ENCODE measurements around the gene MUS81. TPM values are rescaled to one million over a fixed set of nuclear protein-coding genes. Genes with fewer than 3 reads are reported as not detected.

Gene MUS81
- total and polyA plus RNA-seq, 7 donors, result 33.5 to 61.8 (median 42.9) TPM

DNA sequence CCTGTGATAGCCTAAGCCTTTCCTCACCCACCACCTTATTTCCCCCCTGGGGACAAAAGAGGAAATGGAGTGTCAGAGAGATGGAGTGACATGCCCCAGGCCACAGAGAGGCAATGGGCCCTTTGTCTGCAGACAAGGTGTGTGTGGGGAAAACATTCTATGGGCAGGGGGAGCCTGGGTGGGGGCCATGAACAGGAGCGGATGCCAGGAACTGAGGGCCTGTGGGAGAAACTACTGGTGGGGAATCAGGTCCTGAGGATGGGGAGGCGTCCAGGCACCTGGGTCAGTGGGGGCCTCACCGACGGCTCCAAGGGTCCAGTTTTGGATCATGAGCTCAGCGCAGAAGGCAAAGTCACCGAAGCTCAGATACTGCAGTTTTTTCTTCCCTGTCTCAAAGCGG lies 25.0 kb downstream of the MUS81 start:
- Histone ChIP-seq H3K9me3 (no peaks in the 10 kb centered on the region), H3K27ac (peak overlapping the region in 3 of 4 donors; percentile 20 to 63 (median 52)), H3K36me3 (peaks cover 4 to 45% (median 15%) of the 10 kb centered on the region in 4 donors), H3K4me1 (peaks cover 0 to 43% (median 39%) of the 10 kb centered on the region in 4 donors), H3K27me3 (no peaks in the 10 kb centered on the region), H3K4me3 (no peak overlapping the region)
- DNase-seq, result no peak
- intact Hi-C loops (cut with DNase I), result loop anchor here (5.0 kb wide), 1 partner anchor 117 kb away; the partner anchor contains the start of genes BANF1 and EIF1AD
- TF ChIP-seq POLR2A (IDR thresholded peaks at IDR 0.05), result no peak
- TF ChIP-seq, protein P1, sequence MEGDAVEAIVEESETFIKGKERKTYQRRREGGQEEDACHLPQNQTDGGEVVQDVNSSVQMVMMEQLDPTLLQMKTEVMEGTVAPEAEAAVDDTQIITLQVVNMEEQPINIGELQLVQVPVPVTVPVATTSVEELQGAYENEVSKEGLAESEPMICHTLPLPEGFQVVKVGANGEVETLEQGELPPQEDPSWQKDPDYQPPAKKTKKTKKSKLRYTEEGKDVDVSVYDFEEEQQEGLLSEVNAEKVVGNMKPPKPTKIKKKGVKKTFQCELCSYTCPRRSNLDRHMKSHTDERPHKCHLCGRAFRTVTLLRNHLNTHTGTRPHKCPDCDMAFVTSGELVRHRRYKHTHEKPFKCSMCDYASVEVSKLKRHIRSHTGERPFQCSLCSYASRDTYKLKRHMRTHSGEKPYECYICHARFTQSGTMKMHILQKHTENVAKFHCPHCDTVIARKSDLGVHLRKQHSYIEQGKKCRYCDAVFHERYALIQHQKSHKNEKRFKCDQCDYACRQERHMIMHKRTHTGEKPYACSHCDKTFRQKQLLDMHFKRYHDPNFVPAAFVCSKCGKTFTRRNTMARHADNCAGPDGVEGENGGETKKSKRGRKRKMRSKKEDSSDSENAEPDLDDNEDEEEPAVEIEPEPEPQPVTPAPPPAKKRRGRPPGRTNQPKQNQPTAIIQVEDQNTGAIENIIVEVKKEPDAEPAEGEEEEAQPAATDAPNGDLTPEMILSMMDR (IDR thresholded peaks at IDR 0.05), result no peak
- TF ChIP-seq POLR2AphosphoS5 (IDR thresholded peaks at IDR 0.05), result no peak
- no peak for TF ChIP-seq EP300 (IDR thresholded peaks at IDR 0.05)
- 94 to 97% methylated on average over 7 of the region's 7 CpGs for WGBS, 2 donors

DNA sequence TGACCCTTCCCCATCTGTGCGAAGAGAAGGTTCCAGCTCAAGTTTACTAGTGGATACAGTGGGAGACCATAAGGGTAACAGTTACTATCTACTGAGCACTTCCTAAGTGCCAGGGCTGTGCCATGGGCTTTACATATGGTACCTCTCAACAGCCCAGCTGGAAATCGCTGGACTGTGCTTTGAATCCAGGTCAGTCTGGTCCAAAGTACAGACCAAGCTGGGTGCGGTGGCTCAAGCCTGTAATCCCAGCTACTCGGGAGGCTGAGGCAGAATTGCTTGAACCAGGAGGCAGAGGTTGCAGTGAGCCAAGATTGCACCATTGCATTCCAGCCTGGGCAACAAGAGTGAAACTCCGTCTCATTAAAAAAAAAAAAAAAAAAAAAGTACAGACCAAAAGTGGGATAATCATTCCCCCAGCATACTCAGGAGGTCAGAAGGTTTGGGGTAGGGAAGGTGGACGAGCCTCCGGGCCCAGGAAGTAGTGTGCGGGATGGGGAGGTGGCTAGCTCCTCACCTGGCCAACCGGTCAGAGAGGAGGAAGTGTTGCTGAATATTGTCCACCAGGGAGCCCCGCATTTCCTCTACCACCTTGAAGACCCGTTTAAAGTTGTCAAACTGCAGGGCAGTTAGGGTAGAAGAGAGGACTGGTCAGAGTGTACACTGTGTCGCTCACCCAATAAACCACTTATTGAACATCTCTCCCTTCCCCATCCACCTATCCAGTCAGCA lies 25.7 kb downstream of the MUS81 start:
- intact Hi-C loops (cut with DNase I), result loop anchor here (5.0 kb wide), 1 partner anchor 116 kb away; the partner anchor contains the start of genes BANF1 and EIF1AD

DNA sequence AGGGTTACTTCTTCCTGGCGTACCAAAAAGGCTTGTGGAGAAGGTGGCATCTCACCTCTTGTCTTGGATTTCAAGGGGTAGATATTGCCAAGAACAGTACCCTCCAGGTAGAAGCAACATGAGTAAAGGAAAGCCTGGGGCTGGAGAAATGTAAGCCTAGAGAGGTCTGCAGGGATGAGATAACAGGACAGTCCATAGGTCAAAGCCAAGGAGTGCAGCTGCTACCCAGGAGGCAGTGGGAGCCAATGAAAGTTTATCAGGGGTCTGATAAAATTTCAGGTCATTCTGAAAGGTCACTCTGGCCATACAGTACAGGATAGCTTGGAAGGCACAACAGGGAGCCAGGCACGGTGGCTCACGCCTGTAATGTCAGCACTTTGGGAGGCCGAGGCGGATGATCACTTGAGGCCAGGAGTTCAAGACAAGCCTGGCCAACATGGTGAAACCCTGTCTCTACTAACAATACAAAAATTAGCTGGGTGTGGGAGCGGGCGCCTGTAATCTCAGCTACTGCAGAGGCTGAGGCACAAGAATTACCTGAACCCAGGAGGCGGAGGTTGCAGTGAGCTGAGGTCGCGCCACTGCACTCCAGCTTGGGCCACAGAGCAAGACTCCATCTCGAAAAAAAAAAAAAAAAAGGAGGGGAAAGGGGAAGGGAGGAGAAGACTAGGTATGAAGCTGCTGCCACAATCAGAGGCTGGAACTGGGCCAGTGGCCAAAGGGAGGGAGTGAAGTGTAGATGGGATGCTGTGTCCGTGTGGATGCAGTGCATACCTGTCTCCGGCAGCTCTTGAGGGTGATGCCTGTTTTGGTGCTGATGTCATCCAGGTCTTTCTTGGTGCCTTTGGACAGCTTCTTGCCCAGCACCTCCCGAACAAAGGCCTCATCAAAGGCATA lies 26.8 kb downstream of the MUS81 start:
- H3K36me3 ChIP-seq, result peaks cover 4 to 41% (median 15%) of the 10 kb centered on the region in 4 donors
- H3K27me3 ChIP-seq, result no peaks in the 10 kb centered on the region
- peak overlapping the region in 3 of 4 donors; percentile 60 to 75 (median 65) for H3K4me3 ChIP-seq
- no peak for DNase-seq
- no peaks in the 10 kb centered on the region for H3K9me3 ChIP-seq
- 80 to 83% methylated on average over 14 of the region's 14 CpGs for WGBS, 2 donors
- H3K27ac ChIP-seq, result peak overlapping the region; percentile 95 to 98 (median 97)
- no peak for TF ChIP-seq POLR2A (IDR thresholded peaks at IDR 0.05)
- TF ChIP-seq POLR2AphosphoS5 (IDR thresholded peaks at IDR 0.05), result no peak
- TF ChIP-seq, protein P1 (IDR thresholded peaks at IDR 0.05), result no peak
- TF ChIP-seq EP300 (IDR thresholded peaks at IDR 0.05), result no peak
- H3K4me1 ChIP-seq, result peaks cover 0 to 59% (median 50%) of the 10 kb centered on the region in 4 donors
- intact Hi-C loops (cut with DNase I), result loop anchor here (5.0 kb wide), 1 partner anchor 115 kb away; the partner anchor contains the start of genes BANF1 and EIF1AD

More for the DNA sequence above, 25.7 kb downstream of the MUS81 start:
- WGBS, 2 donors, result 81 to 90% methylated on average over 12 of the region's 12 CpGs
- Histone ChIP-seq H3K27ac (peak overlapping the region in 1 of 4 donors; percentile 52), H3K36me3 (peaks cover 4 to 45% (median 15%) of the 10 kb centered on the region in 4 donors), H3K27me3 (no peaks in the 10 kb centered on the region), H3K9me3 (no peaks in the 10 kb centered on the region), H3K4me3 (no peak overlapping the region), H3K4me1 (peaks cover 0 to 48% (median 40%) of the 10 kb centered on the region in 4 donors)
- TF ChIP-seq POLR2A (IDR thresholded peaks at IDR 0.05) (no peak), EP300 (IDR thresholded peaks at IDR 0.05) (no peak), POLR2AphosphoS5 (IDR thresholded peaks at IDR 0.05) (no peak)
- TF ChIP-seq, protein P1 (IDR thresholded peaks at IDR 0.05), result no peak
- DNase-seq, result no peak

DNA sequence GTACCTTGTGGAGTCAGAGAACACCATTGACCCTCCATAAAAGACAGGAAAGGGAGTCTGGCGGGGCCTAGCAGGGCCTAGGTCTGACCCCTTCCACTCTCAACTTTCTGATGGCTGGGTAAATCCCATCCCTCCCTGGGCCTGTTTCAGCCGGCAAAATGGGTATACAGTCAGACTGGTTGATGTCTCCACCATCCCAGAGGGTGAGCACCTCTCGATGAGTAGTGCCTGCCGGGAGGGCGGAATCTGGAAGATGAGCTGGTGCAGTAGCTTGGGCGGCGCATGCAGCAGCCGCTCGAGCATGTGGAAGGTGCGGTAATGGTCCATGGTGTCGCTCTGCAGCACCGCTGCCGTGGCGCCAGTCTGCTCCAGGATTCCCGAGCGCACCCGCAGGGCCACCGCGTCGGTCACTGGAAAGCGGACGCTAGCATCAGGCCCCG lies 27.5 kb downstream of the MUS81 start:
- no peaks in the 10 kb centered on the region for H3K9me3 ChIP-seq
- TF ChIP-seq POLR2A (IDR thresholded peaks at IDR 0.05) (no peak), POLR2AphosphoS5 (IDR thresholded peaks at IDR 0.05) (no peak), EP300 (IDR thresholded peaks at IDR 0.05) (no peak)
- TF ChIP-seq, protein P1 (IDR thresholded peaks at IDR 0.05), result no peak
- peaks cover 4 to 35% (median 12%) of the 10 kb centered on the region in 4 donors for H3K36me3 ChIP-seq
- WGBS, 2 donors, result 3 to 7% methylated on average over 23 of the region's 23 CpGs
- H3K4me1 ChIP-seq, result peaks cover 0 to 66% (median 57%) of the 10 kb centered on the region in 4 donors
- peak overlapping the region; percentile 95 to 98 (median 97) for H3K27ac ChIP-seq
- no peak for DNase-seq
- no peaks in the 10 kb centered on the region for H3K27me3 ChIP-seq
- peak overlapping the region; percentile 53 to 75 (median 62) for H3K4me3 ChIP-seq
- intact Hi-C loops (cut with DNase I), result loop anchor here (1.0 to 5.0 kb wide), 3 partner anchors 29 to 115 kb away; partner anchors contain the start of genes BANF1, CFL1, EIF1AD and SART1
